ENCODE measurements around the gene TMEM129.
A peak's percentile ranks its signal among the peaks of the same experiment; 100 is the strongest.

TMEM129 gene

GRCh38 chr4:1759170-1759817 lies 38.2 kb upstream of the TMEM129 start:
- intact Hi-C loops (cut with DNase I) = no loop called here
- no peak for DNase-seq

GRCh38 chr4:1758306-1759121 lies 37.4 kb upstream of the TMEM129 start:
- DNase-seq = no peak
- intact Hi-C loops (cut with DNase I) = no loop called here

GRCh38 chr4:1757836-1758235 lies 36.7 kb upstream of the TMEM129 start:
- intact Hi-C loops (cut with DNase I) = no loop called here
- no peak for DNase-seq

GRCh38 chr4:1756893-1757779 lies 36.0 kb upstream of the TMEM129 start:
- no peak for DNase-seq
- intact Hi-C loops (cut with DNase I) = no loop called here

DNA sequence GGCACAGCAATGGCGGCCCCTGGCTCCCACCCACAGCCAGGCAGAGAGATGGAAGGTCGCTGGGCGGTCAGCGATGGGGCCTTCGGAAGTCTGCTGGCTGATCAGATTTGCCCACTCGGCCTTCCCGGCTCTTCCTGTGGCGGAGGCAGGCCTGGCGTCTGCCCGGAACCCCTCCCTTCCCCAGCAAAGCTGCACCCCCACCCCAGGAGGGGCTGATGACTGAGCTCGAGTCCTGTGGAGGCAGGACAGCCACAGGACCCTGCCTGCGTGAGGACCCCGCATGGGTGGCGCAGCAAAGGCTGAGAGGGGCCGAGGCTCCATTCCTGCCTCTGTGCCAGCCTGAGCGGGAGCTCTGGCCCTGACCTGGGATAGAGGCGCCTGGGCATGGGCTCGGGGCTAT lies 35.0 kb upstream of the TMEM129 start:
- DNase-seq = no peak
- intact Hi-C loops (cut with DNase I) = no loop called here

GRCh38 chr4:1755297-1755696 lies 34.2 kb upstream of the TMEM129 start:
- intact Hi-C loops (cut with DNase I) = no loop called here
- DNase-seq = no peak

GRCh38 chr4:1754336-1754735 lies 33.2 kb upstream of the TMEM129 start:
- intact Hi-C loops (cut with DNase I) = no loop called here
- no peak for DNase-seq

DNA sequence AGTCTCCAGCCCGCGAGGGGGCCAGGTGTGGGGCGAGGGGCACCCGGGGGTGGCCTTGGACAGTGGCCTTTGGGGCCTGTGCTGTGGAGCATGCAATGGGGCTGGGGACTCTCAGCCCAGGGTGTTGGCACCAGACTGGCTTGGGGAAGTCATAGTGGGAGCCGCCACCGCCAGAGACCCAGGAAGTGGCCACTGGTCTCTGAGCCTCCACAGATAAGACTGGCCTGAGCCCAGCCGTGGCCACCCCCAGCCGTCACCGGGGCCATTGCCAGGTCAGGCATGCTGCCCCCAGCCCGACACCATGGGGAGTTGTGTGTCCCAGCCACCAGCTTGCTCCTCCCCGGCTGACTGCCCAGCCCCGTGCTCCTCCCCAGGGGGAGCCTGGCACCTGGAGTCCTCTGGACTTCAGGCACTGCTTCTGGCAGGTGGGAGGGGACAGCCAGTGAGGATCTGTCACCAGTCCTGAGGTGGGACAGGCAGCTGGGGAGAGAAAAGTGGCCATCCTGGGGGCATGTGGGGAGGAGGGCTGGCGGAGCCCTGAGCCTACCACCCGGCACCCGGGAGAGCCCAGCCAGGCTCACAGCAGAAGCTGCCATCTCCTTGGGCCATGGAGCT lies 32.7 kb upstream of the TMEM129 start:
- no peak for DNase-seq

DNA sequence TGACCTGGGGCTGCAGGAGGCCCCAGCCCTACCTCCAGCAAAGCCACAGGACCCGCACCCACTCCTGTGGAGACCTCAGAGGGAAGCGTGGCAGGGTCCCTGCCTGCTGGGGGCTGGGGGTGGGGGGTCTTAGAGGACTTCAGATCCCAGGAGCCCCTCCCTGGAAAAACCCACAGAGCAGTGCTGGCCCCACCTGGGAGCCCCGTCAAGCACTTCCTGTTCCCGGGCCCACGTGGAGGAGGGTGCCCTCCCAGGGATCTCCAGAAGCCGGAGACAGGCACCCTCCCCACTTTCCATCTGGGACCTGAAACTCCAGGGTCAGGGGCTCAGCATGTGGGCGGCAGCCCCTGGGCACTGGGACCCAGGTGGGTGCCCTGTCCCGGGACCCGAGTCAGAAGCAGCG lies 32.2 kb upstream of the TMEM129 start:
- intact Hi-C loops (cut with DNase I) = no loop called here
- DNase-seq = no peak

More for the DNA sequence above, 32.7 kb upstream of the TMEM129 start:
- intact Hi-C loops (cut with DNase I) = no loop called here

DNA sequence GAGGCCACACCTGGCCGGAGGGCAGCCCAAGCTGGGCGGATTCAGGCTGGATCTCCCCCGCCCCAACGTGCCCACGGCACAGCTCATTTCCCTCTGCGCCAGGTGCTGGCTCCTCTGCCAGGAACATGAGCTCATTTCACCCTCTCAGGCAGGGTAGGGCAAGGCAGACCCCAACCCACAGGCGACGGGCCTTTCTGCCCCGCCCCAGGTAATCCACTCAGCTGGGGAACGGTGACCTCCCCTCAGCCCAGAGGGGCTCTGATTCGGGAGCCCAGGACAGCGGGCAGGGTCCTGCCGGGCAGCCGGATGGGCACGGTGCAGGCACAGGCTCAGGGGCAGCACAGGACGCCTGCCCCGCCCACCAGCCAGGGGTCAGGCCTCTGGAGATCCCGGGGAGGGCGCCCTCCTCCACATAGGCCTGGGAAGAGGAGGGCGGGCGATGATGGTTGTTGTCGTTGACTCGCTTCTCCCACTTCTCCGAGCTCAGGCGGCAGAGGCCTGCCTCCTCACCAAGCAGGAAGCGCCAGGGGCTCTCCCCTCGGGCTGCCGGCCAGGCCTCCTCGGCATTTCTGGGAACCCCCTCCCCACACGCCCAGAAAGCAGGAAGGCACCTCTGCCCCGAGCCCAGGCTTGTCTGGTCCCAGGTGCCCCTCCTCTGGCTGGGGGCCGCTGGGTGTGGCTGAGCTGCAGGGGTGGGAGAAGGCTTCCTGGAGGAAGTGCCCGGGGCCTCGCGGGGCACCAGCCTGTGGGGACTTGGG lies 31.3 kb upstream of the TMEM129 start:
- DNase-seq = no peak
- intact Hi-C loops (cut with DNase I) = no loop called here

- DNase-seq = no peak
- intact Hi-C loops (cut with DNase I) = no loop called here
These were observed 30.8 kb upstream of the TMEM129 start for GRCh38 chr4:1751919-1752283.

DNA sequence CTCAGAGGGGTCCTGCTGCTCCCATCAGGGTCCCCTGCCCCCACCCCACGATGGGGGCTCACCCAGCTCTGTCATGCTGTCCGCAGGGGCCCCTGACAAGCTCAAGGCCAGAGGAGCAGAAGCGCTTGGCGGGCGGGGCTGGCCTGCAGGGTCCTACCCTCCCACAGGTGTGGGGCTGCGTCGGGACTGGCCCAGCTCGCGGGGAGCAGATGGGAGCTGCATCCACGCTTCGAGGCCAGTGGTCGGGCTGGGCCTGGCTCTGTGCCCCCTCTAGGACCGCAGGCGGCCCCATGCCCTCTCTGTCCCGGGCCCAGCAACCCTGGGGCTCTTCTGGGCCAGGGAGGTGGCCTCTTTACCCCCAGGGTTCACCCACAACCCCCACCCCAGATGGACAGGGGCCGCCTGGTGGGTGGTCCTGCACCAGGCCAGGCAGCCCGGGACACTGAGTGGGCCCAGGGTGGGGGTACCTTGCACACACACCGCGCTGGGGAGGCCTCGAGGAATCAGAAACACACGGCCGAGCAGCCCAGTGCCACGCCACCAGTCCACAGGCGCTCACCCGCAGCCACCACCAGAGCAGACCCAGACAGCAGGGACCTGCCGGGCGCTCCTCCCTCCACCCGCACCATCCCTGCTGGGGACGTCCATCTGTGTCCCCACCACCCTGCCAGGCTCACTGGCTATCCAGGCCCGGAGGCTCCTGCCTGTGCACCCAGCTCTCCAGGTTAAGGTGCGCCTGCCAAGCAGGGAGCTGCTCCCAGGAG lies 30.2 kb upstream of the TMEM129 start:
- DNase-seq = no peak
- intact Hi-C loops (cut with DNase I) = no loop called here

DNA sequence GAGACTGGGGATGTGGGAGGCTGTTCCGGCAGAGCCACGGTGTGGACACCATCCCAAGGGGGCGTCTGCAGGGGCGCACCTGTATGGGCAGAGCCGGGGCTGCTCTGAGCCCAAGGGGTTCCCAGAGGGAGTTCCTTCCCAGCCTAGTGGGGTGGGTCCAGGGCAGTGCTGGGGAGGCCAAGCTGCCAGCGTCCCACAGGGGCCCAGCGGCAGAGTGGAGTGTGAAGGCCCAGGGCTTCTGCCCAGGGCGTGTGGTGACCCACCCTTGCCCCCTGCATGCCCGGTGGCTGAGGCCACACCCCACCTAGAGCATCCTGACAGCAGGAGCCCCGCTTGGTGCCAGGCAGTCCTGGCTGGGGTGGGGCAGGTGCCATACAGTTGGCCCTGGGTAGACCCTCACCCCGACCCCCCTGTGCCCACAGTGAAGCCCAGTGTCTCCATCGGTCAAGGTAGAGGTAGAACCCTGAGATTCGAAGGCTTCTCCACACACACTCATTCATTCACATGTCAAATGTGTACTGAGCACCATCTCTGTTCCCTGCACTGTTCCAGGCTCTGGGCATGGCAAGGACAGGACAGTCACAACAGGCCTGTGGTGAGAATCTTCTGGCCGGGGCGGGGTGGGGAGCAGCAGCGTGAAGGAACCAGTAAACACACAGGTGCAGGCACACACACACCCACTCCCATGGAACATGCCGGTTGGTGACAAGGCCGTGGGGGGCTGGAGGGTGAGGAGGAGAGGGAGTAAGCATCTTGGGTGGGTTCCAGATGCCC lies 29.4 kb upstream of the TMEM129 start:
- intact Hi-C loops (cut with DNase I) = no loop called here
- DNase-seq = no peak

- intact Hi-C loops (cut with DNase I) = no loop called here
- DNase-seq = no peak
These were observed 28.7 kb upstream of the TMEM129 start for GRCh38 chr4:1749826-1750225.

DNA sequence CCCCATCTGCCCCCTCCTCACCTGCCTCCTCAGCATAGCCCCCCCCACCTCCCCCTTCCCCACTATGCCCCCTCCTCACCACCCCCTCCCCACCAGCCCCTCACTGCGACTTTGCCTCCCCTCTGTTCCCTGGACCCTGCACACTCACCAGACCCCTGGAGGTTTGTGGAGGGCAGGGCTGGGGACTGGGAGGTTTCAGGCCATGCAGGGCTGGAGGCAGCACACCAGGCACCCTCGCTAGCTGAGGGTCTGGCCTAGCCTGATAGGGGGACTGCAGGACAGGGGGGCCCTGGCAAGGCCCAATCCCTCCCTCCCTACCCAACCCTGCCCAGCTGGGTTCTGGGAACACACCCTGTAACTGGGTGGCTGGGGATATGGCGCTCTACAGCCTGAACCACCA lies 28.2 kb upstream of the TMEM129 start:
- intact Hi-C loops (cut with DNase I) = no loop called here
- DNase-seq = no peak

- intact Hi-C loops (cut with DNase I) = loop anchor here (1.0 kb wide), 1 partner anchor 62 kb away; no protein-coding TSS in a partner anchor
- peak in 7 of 10 donors; percentile 59 to 94 (median 72) for DNase-seq
These were observed 27.4 kb upstream of the TMEM129 start for GRCh38 chr4:1748465-1748995.

GRCh38 chr4:1747603-1747967 lies 26.5 kb upstream of the TMEM129 start:
- intact Hi-C loops (cut with DNase I) = loop anchor here (2.0 kb wide), 1 partner anchor 151 kb away; no protein-coding TSS in a partner anchor
- no peak for DNase-seq

All from posterior cingulate gyrus (tissue), 11 donors.